Adrenal gland (tissue), 12 donors: ENCODE data around the gene RASA3. TPM values are rescaled to one million over a fixed set of nuclear protein-coding genes. Genes with fewer than 3 reads are reported as not detected.

Experiments
- DNase-seq, 7 donors: peaks; one replicate each; pipeline ENCODE4 v3.0.0-alpha.2; 2019 to 2020
- H3K27ac ChIP-seq, 5 donors: fragments of 200-600 bp; sonication (generic) in 4 of 5; 1 replicate in 3 of 5; 2 replicates in 2 of 5; pipeline versions ENCODE4 v1.5.1 to v1.8.0; 2016 to 2020; ENCODE audit warnings: mild to moderate bottlenecking in 1 of 5
- H3K27me3 ChIP-seq: fragments of 200-600 bp; 2 replicates; pipeline ENCODE4 v1.8.0; 2021
- H3K36me3 ChIP-seq, 2 donors: fragments of 200-600 bp; replicated peaks in 1 of 2; 1 replicate in 1 of 2; 2 replicates in 1 of 2; pipeline versions ENCODE4 v1.5.1 to v1.8.0; 2018 to 2022
- H3K4me1 ChIP-seq, 2 donors: fragments of 200-600 bp; replicated peaks in 1 of 2; 1 replicate in 1 of 2; 2 replicates in 1 of 2; pipeline versions ENCODE4 v1.5.1 to v1.8.0; 2018 to 2021
- H3K4me3 ChIP-seq, 4 donors: fragments of 200-600 bp; sonication (generic) in 3 of 4; one replicate each; pipeline ENCODE4 v1.5.1; 2016 to 2018
- H3K9me3 ChIP-seq, 3 donors: fragments of 200-600 bp; sonication (generic) in 1 of 3; replicated peaks in 1 of 3; 1 replicate in 2 of 3; 2 replicates in 1 of 3; pipeline versions ENCODE4 v1.5.1 to v1.8.0; 2016 to 2021
- CTCF ChIP-seq, 6 experiments: fragments of 450-650 bp in 4 of 6; fragments of 200-600 bp in 2 of 6; sonication (generic) in 1 of 6; IDR thresholded peaks; 1 replicate in 5 of 6; 2 replicates in 1 of 6; pipeline versions ENCODE4 v1.5.1 to v1.8.0; 2016 to 2021; ENCODE audit warnings: antibody characterized with exemption in 6 of 6, mild to moderate bottlenecking in 2 of 6, moderate library complexity in 1 of 6
- POLR2A ChIP-seq, 2 donors: fragments of 450-650 bp; IDR thresholded peaks; one replicate each; pipeline ENCODE4 v1.6.1; 2017; ENCODE audit warnings: antibody characterized with exemption in 2 of 2, mild to moderate bottlenecking in 2 of 2, moderate library complexity in 1 of 2
- WGBS, 4 donors: extraction: QIAGEN DNeasy Blood & Tissue Kit in 2 of 4; methylation state at CpG; one replicate each; pipeline versions ENCODE4 v1.1.5 to v1.1.7; 2013 to 2017; 5-methylcytosine and 5-hydroxymethylcytosine counted together
- intact Hi-C, 2 donors: fragments of 100-400 bp; cut with DNase I; formaldehyde crosslinking; loops; one replicate each; pipeline versions ENCODE4 v1.14.1 to v1.15.0; 2022 to 2023
- polyA plus RNA-seq, 3 donors: library from polyadenylated mRNA; stranded (reverse); fragments of 200-250 nt in 2 of 3; fragments of 350-450 nt in 1 of 3; fragmentation: Illumina TruSeq in 1 of 3; extraction: RNeasy Lipid Tissue Mini Kit (QIAGEN cat#74804) in 1 of 3; gene quantifications; one replicate each; pipeline ENCODE4 v1.2.3, GENCODE V29; 2013 to 2014
- total RNA-seq, 9 donors: library from RNA; depleted of rRNA in 4 of 9; stranded (reverse); fragments of >200 nt in 4 of 9; fragments of 120-200 nt in 1 of 9; fragmentation: NEBNext Ultra II Directional in 1 of 9; extraction: Animal tissue kit (Norgen Biotek cat#: 25700) in 1 of 9; gene quantifications; one replicate each; pipeline versions ENCODE4 v1.1.0 to v1.2.4, GENCODE V29; 2013 to 2023
- donor health status: healthy with polysubstance abuse.
- donor health status: Bipolar disorder and iron deficiency.
- donor health status: DM: yes; HTN: yes; CAD: no.
- donor health status: DM: no; HTN: no; CAD: no.
- donor health status: DM: no; HTN: no; CAD: no.
- donor health status: DM: yes; HTN: yes; CAD: no.

Gene RASA3
- total and polyA plus RNA-seq, 12 donors, result 2.2 to 11.7 (median 7.3) TPM

- Histone ChIP-seq H3K27me3 (no peaks in the 10 kb centered on the region), H3K36me3 (peaks cover 0 to 13% of the 10 kb centered on the region in 2 donors), H3K27ac (no peak overlapping the region), H3K4me3 (no peak overlapping the region), H3K4me1 (no peaks in the 10 kb centered on the region), H3K9me3 (no peaks in the 10 kb centered on the region)
- TF ChIP-seq CTCF (IDR thresholded peaks at IDR 0.05) (no peak), POLR2A (IDR thresholded peaks at IDR 0.05) (no peak)
- intact Hi-C loops, result no loop called here
- DNase-seq, result no peak
- WGBS, 4 donors, result 73 to 77% (median 75%) methylated on average over 13 to 15 of the region's 15 CpGs
Observed at GRCh38 chr13:114005206-114005724, 127.2 kb downstream of the RASA3 start.

GRCh38 chr13:114004420-114005205 lies 127.8 kb downstream of the RASA3 start:
- H3K27me3 ChIP-seq, result no peaks in the 10 kb centered on the region
- H3K9me3 ChIP-seq, result no peaks in the 10 kb centered on the region
- peak in 1 of 7 donors; percentile 10 for DNase-seq
- TF ChIP-seq POLR2A (IDR thresholded peaks at IDR 0.05) (no peak), CTCF (IDR thresholded peaks at IDR 0.05) (no peak)
- intact Hi-C loops, result no loop called here
- no peak overlapping the region for H3K27ac ChIP-seq
- H3K36me3 ChIP-seq, result peaks cover 0 to 6% of the 10 kb centered on the region in 2 donors
- no peaks in the 10 kb centered on the region for H3K4me1 ChIP-seq
- WGBS, 4 donors, result 82 to 88% (median 83%) methylated on average over 41 of the region's 41 CpGs
- H3K4me3 ChIP-seq, result no peak overlapping the region

GRCh38 chr13:114002771-114003321 lies 129.6 kb downstream of the RASA3 start:
- intact Hi-C loops, result no loop called here
- Histone ChIP-seq H3K9me3 (no peaks in the 10 kb centered on the region), H3K27ac (no peak overlapping the region), H3K4me3 (no peak overlapping the region), H3K4me1 (no peaks in the 10 kb centered on the region), H3K36me3 (no peaks in the 10 kb centered on the region), H3K27me3 (no peaks in the 10 kb centered on the region)
- WGBS, 4 donors, result 88 to 94% (median 89%) methylated on average over 18 to 24 of the region's 24 CpGs
- no peak for DNase-seq
- no peak for TF ChIP-seq POLR2A (IDR thresholded peaks at IDR 0.05)
- no peak for TF ChIP-seq CTCF (IDR thresholded peaks at IDR 0.05)

GRCh38 chr13:114002009-114002544 lies 130.3 kb downstream of the RASA3 start:
- WGBS, 4 donors, result 83 to 87% (median 85%) methylated on average over 27 of the region's 27 CpGs
- Histone ChIP-seq H3K27ac (no peak overlapping the region), H3K27me3 (no peaks in the 10 kb centered on the region), H3K4me3 (no peak overlapping the region), H3K4me1 (no peaks in the 10 kb centered on the region), H3K9me3 (no peaks in the 10 kb centered on the region), H3K36me3 (no peaks in the 10 kb centered on the region)
- no peak for DNase-seq
- intact Hi-C loops, result no loop called here
- TF ChIP-seq POLR2A (IDR thresholded peaks at IDR 0.05) (no peak), CTCF (IDR thresholded peaks at IDR 0.05) (no peak)
